Fibroblast of lung (primary cell): Measurements from ENCODE around the gene TEX2. TPM values are rescaled to one million over a fixed set of nuclear protein-coding genes. Genes with fewer than 3 reads are reported as not detected.

ENCODE experiments used
- DNase-seq, 2 donors: peaks; one replicate each; pipeline versions ENCODE4 v3.0.0 to v3.0.0-alpha.2; 2010; ENCODE audit warnings: low read depth in 2 of 2
- H2AFZ ChIP-seq: 2 replicates; pipeline ENCODE4 v1.5.1; 2012; ENCODE audit warnings: low read length, control low read depth, inconsistent platforms
- H3K27ac ChIP-seq: 2 replicates; pipeline ENCODE4 v1.5.1; 2011; ENCODE audit warnings: low read length, control low read depth; ENCODE audit not compliant: insufficient read depth
- H3K27me3 ChIP-seq: 2 replicates; pipeline ENCODE4 v1.5.1; 2011; ENCODE audit warnings: mild to moderate bottlenecking, low read length; ENCODE audit not compliant: control insufficient read depth, insufficient read depth
- H3K36me3 ChIP-seq: 2 replicates; pipeline ENCODE4 v1.5.1; 2011; ENCODE audit warnings: low read length; ENCODE audit not compliant: control insufficient read depth, insufficient read depth
- H3K4me1 ChIP-seq: 2 replicates; pipeline ENCODE4 v1.5.1; 2011; ENCODE audit warnings: low read length; ENCODE audit not compliant: control insufficient read depth, insufficient read depth; ENCODE audit errors: extremely low read depth
- H3K4me2 ChIP-seq: 2 replicates; pipeline ENCODE4 v1.5.1; 2011; ENCODE audit warnings: low read length, control low read depth; ENCODE audit not compliant: insufficient read depth; ENCODE audit errors: extremely low read depth
- H3K4me3 ChIP-seq, 4 experiments: fragments of 200-600 bp in 1 of 4; sonication (generic) in 1 of 4; replicated peaks in 1 of 4; 2 replicates each; pipeline ENCODE4 v1.5.1; 2011 to 2016; ENCODE audit warnings: low read length in 4 of 4, low read depth in 3 of 4, mild to moderate bottlenecking in 3 of 4, control low read depth in 2 of 4, inconsistent platforms in 1 of 4, mixed read lengths in 1 of 4; ENCODE audit not compliant: insufficient read depth in 1 of 4; ENCODE audit errors: control extremely low read depth in 1 of 4
- H3K79me2 ChIP-seq: 2 replicates; pipeline ENCODE4 v1.5.1; 2012; ENCODE audit warnings: mild to moderate bottlenecking, low read length, inconsistent platforms; ENCODE audit not compliant: control insufficient read depth, insufficient read depth
- H3K9ac ChIP-seq: 2 replicates; pipeline ENCODE4 v1.5.1; 2011; ENCODE audit warnings: mild to moderate bottlenecking, low read length, control low read depth; ENCODE audit not compliant: insufficient read depth
- H3K9me3 ChIP-seq: 2 replicates; pipeline ENCODE4 v1.5.1; 2012; ENCODE audit warnings: low read depth, low read length; ENCODE audit not compliant: control insufficient read depth, insufficient read depth
- H4K20me1 ChIP-seq: 2 replicates; pipeline ENCODE4 v1.5.1; 2011; ENCODE audit warnings: low read length; ENCODE audit not compliant: control insufficient read depth, insufficient read depth; ENCODE audit errors: extremely low read depth
- CTCF ChIP-seq, 2 donors: IDR thresholded peaks in 1 of 2; conservative IDR thresholded peaks in 1 of 2; 1 replicate in 1 of 2; 2 replicates in 1 of 2; pipeline ENCODE4 v1.5.1; 2011 to 2012; ENCODE audit warnings: low read length in 2 of 2, control low read depth in 1 of 2, inconsistent platforms in 1 of 2, low read depth in 1 of 2, mild to moderate bottlenecking in 1 of 2
- EZH2 ChIP-seq: IDR thresholded peaks from 2 replicates; pipeline ENCODE4 v1.5.1; 2012; ENCODE audit warnings: low read length, control low read depth, mild to moderate bottlenecking; ENCODE audit errors: missing control alignments
- polyA plus RNA-seq, 2 donors: library from polyadenylated mRNA; depleted of rRNA in 1 of 2; stranded (reverse) in 1 of 2; unstranded in 1 of 2; fragments of >200 nt; gene quantifications; 2 replicates each; pipeline ENCODE4 v1.2.1, GENCODE V29; 2011 to 2012; ENCODE audit warnings: missing spikeins in 1 of 2
- total RNA-seq: library from RNA; depleted of rRNA; stranded (reverse); fragments of >200 nt; gene quantifications from 2 replicates; pipeline ENCODE4 v1.2.1, GENCODE V29; 2014

The TEX2 gene
- total and polyA plus RNA-seq, 2 donors (not counting 1 experiment from before 2014, with no cell fraction given) = 18.6 to 33.4 TPM

- H3K4me2 ChIP-seq = no peak overlapping the region
- no peaks in the 10 kb centered on the region for H3K9me3 ChIP-seq
- no peaks in the 10 kb centered on the region for H4K20me1 ChIP-seq
- H3K27me3 ChIP-seq = no peaks in the 10 kb centered on the region
- H3K9ac ChIP-seq = no peak overlapping the region
- H3K27ac ChIP-seq = no peak overlapping the region
- peaks cover 2% of the 10 kb centered on the region for H3K79me2 ChIP-seq
- TF ChIP-seq CTCF (conservative IDR thresholded peaks at IDR 0.05 in 1 of 2, IDR thresholded peaks at IDR 0.05 in 1 of 2; ENCODE audit: low read depth in 1 of 2, low read length in 2 of 2) (no peak), EZH2 (no peak)
- no peak overlapping the region for H2AFZ ChIP-seq
- H3K4me3 ChIP-seq = no peak overlapping the region
- H3K4me1 ChIP-seq = peaks cover 8% of the 10 kb centered on the region
- peak in 1 of 2 donors; percentile 53 for DNase-seq
- peaks cover 1% of the 10 kb centered on the region for H3K36me3 ChIP-seq
Measured at GRCh38 chr17:64117981-64118979, 144.8 kb downstream of the TEX2 start.

GRCh38 chr17:64115822-64116534 lies 147.1 kb downstream of the TEX2 start:
- no peak overlapping the region for H3K9ac ChIP-seq
- H3K36me3 ChIP-seq = no peaks in the 10 kb centered on the region
- TF ChIP-seq EZH2 = no peak
- no peak for TF ChIP-seq CTCF (conservative IDR thresholded peaks at IDR 0.05 in 1 of 2, IDR thresholded peaks at IDR 0.05 in 1 of 2; ENCODE audit: low read depth in 1 of 2, low read length in 2 of 2)
- H3K9me3 ChIP-seq = no peaks in the 10 kb centered on the region
- H3K27ac ChIP-seq = no peak overlapping the region
- H3K4me1 ChIP-seq = peaks cover 8% of the 10 kb centered on the region
- H3K27me3 ChIP-seq = no peaks in the 10 kb centered on the region
- H2AFZ ChIP-seq = no peak overlapping the region
- no peaks in the 10 kb centered on the region for H3K79me2 ChIP-seq
- H3K4me2 ChIP-seq = peak overlapping the region; percentile 46
- no peaks in the 10 kb centered on the region for H4K20me1 ChIP-seq
- peak; percentile 89 to 92 for DNase-seq
- no peak overlapping the region for H3K4me3 ChIP-seq

GRCh38 chr17:64115043-64115698 lies 147.9 kb downstream of the TEX2 start:
- H3K27ac ChIP-seq = no peak overlapping the region
- peak overlapping the region; percentile 46 for H3K4me2 ChIP-seq

More at GRCh38 chr17:64115043-64115698, 147.9 kb downstream of the TEX2 start:
- Histone ChIP-seq H3K9me3 (no peaks in the 10 kb centered on the region), H4K20me1 (no peaks in the 10 kb centered on the region), H3K79me2 (no peaks in the 10 kb centered on the region), H3K4me3 (no peak overlapping the region), H3K36me3 (no peaks in the 10 kb centered on the region), H3K4me1 (peaks cover 8% of the 10 kb centered on the region), H2AFZ (no peak overlapping the region), H3K9ac (no peak overlapping the region), H3K27me3 (no peaks in the 10 kb centered on the region)
- no peak for DNase-seq
- TF ChIP-seq EZH2 (no peak), CTCF (conservative IDR thresholded peaks at IDR 0.05 in 1 of 2, IDR thresholded peaks at IDR 0.05 in 1 of 2; ENCODE audit: low read depth in 1 of 2, low read length in 2 of 2) (no peak)
